HepG2 (cell line): ENCODE results near the gene SSBP4. TPM values are rescaled to one million over a fixed set of nuclear protein-coding genes. Genes with fewer than 3 reads are reported as not detected.

ENCODE experiments used
- BCL6 ChIP-seq: IDR thresholded peaks from 2 replicates; pipeline ENCODE4 v1.6.1; 2016; ENCODE audit warnings: missing genetic modification reagents, missing compliant biosample characterization
- CSRNP2 ChIP-seq: sonication (generic); formaldehyde crosslinking; conservative IDR thresholded peaks from 2 replicates; pipeline ENCODE4 v1.8.0; 2022; ENCODE audit warnings: low read depth, missing genetic modification reagents
- FOXK1 ChIP-seq: sonication (generic); formaldehyde crosslinking; IDR thresholded peaks from 2 replicates; pipeline ENCODE4 v1.4.0; 2020; ENCODE audit warnings: low read depth, missing genetic modification reagents, borderline replicate concordance
- GABPA ChIP-seq, 2 experiments: IDR thresholded peaks; 2 replicates each; pipeline ENCODE4 v1.6.1; 2011 to 2016; ENCODE audit warnings: low read depth in 2 of 2, low read length in 1 of 2, missing biosample characterization in 1 of 2, missing genetic modification characterization in 1 of 2
- GATAD1 ChIP-seq: IDR thresholded peaks from 2 replicates; pipeline ENCODE4 v1.6.1; 2016; ENCODE audit warnings: missing genetic modification reagents, missing compliant biosample characterization
- KLF11 ChIP-seq: IDR thresholded peaks from 2 replicates; pipeline ENCODE4 v1.6.1; 2016; ENCODE audit warnings: missing compliant biosample characterization
- NCOR1 ChIP-seq: fragments of 200-600 bp; sonication (generic); IDR thresholded peaks from 2 replicates; pipeline ENCODE4 v1.7.0; 2017; ENCODE audit warnings: antibody characterized with exemption, low read length, borderline replicate concordance
- SAP130 ChIP-seq: IDR thresholded peaks from 2 replicates; pipeline ENCODE4 v1.6.1; 2016; ENCODE audit warnings: low read depth
- SP2 ChIP-seq: sonication (generic); formaldehyde crosslinking; IDR thresholded peaks from 2 replicates; pipeline ENCODE4 v1.5.1; 2020; ENCODE audit warnings: mild to moderate bottlenecking, missing genetic modification reagents
- ZBTB20 ChIP-seq: sonication (generic); formaldehyde crosslinking; IDR thresholded peaks from 2 replicates; pipeline ENCODE4 v1.8.1; 2023; ENCODE audit warnings: missing genetic modification reagents, low read depth, mild to moderate bottlenecking, borderline replicate concordance
- ZNF18 ChIP-seq: sonication (generic); formaldehyde crosslinking; IDR thresholded peaks from 2 replicates; pipeline ENCODE4 v1.8.0; 2022; ENCODE audit warnings: mild to moderate bottlenecking, missing genetic modification reagents; ENCODE audit not compliant: insufficient replicate concordance
- ZNF281 ChIP-seq: sonication (generic); formaldehyde crosslinking; IDR thresholded peaks from 2 replicates; pipeline ENCODE4 v1.4.0; 2020; ENCODE audit warnings: missing genetic modification reagents, borderline replicate concordance
- ZNF318 ChIP-seq: sonication (generic); formaldehyde crosslinking; IDR thresholded peaks from 2 replicates; pipeline ENCODE4 v1.4.0; 2020; ENCODE audit warnings: mild to moderate bottlenecking, missing genetic modification reagents
- polyA plus RNA-seq, 8 experiments: library from polyadenylated mRNA; depleted of rRNA in 3 of 8; stranded (reverse) in 7 of 8; unstranded in 1 of 8; fragments of >200 nt; fragmentation: Illumina TruSeq in 4 of 8; extraction: Trizol in 4 of 8; gene quantifications; 2 replicates each; pipeline versions ENCODE4 v1.2.1 to v1.2.3, GENCODE V29; 2011 to 2016; ENCODE audit warnings: low read depth in 4 of 8, missing spikeins in 1 of 8, mixed read lengths in 1 of 8; ENCODE audit not compliant: insufficient read depth in 1 of 8
- total RNA-seq, 5 experiments: library from RNA; depleted of rRNA; stranded (reverse); fragments of >200 nt; fragmentation: Illumina TruSeq; extraction: Trizol; gene quantifications; 2 replicates each; pipeline ENCODE4 v1.2.3, GENCODE V29; 2016; ENCODE audit warnings: low read depth in 1 of 5

Gene SSBP4
- total and polyA plus RNA-seq, 2 of the 13 experiments (the other 11 are each of a cell fraction or from before 2014, with no cell fraction given), result 20.8 to 39.5 TPM

GRCh38 chr19:18379803-18380747 lies 39.1 kb upstream of the SSBP4 start (continued):
- peak; percentile 53; the same call in 1 of the 2 replicates for TF ChIP-seq ZNF318 (CRISPR knock-in tag)
- peak; percentile 99 for TF ChIP-seq BCL6 (CRISPR knock-in tag)
- peak; percentile 23 for TF ChIP-seq ZNF18 (CRISPR knock-in tag)
- TF ChIP-seq NCOR1, result peak; percentile 92; the same call in 1 of the 2 replicates
- TF ChIP-seq ZNF281 (CRISPR knock-in tag), result peak; percentile 70; the same call in 1 of the 2 replicates
- TF ChIP-seq SAP130 (CRISPR knock-in tag), result peak; percentile 94
- no peak for TF ChIP-seq CSRNP2 (CRISPR knock-in tag)
- TF ChIP-seq KLF11 (CRISPR knock-in tag), result peak; percentile 97
- TF ChIP-seq GATAD1 (CRISPR knock-in tag), result peak; percentile 70
- TF ChIP-seq SP2 (CRISPR knock-in tag), result no peak
- no peak for TF ChIP-seq GABPA (IDR thresholded peaks at IDR 0.05; ENCODE audit: low read depth, low read length)
- peak; percentile 78 for TF ChIP-seq GABPA (CRISPR knock-in tag; IDR thresholded peaks at IDR 0.05; ENCODE audit: low read depth)
- TF ChIP-seq FOXK1 (CRISPR knock-in tag), result peak; percentile 97
- TF ChIP-seq ZBTB20, result no peak
